WTC11 (cell line): ENCODE measurements around the gene NMBR. TPM values are rescaled to one million over a fixed set of nuclear protein-coding genes. Genes with fewer than 3 reads are reported as not detected.

ENCODE experiments used
- ATAC-seq: fragments of 200-7000 bp; cut with Tn5 transposase; 2 replicates; pipeline ENCODE4 v1.10.0; 2021; ENCODE audit warnings: mild to moderate bottlenecking, moderate library complexity
- CTCF ChIA-PET: fragments of 300-600 bp; sonication (Branson Sonifier 250); formaldehyde crosslinking; loops from one replicate; lab custom pipeline; 2021; ENCODE audit warnings: antibody characterized with exemption; lab: Charles Lee
- POLR2A ChIA-PET: fragments of 350-600 bp; sonication (Branson Sonifier 250); formaldehyde crosslinking; loops from one replicate; lab custom pipeline; 2021; ENCODE audit warnings: antibody characterized with exemption; lab: Charles Lee
- DNase-seq: peaks from one replicate; pipeline ENCODE4 v3.0.0; 2021; ENCODE audit warnings: low spot score
- H3K27ac Mint-ChIP-seq: 2 replicates; pipeline ENCODE4 v1.8.0; 2021; ENCODE audit warnings: mixed read lengths
- H3K27me3 Mint-ChIP-seq: 2 replicates; pipeline ENCODE4 v1.8.0; 2021; ENCODE audit warnings: low read depth, mild to moderate bottlenecking, moderate library complexity, mixed read lengths
- H3K36me3 Mint-ChIP-seq: 2 replicates; pipeline ENCODE4 v1.8.0; 2021; ENCODE audit warnings: mixed read lengths
- H3K4me1 Mint-ChIP-seq: 2 replicates; pipeline ENCODE4 v1.8.0; 2022; ENCODE audit warnings: mixed read lengths
- H3K4me3 Mint-ChIP-seq: 2 replicates; pipeline ENCODE4 v1.8.0; 2021; ENCODE audit warnings: mild to moderate bottlenecking, moderate library complexity, mixed read lengths
- H3K9me3 Mint-ChIP-seq: 2 replicates; pipeline ENCODE4 v1.8.0; 2021; ENCODE audit warnings: mixed read lengths
- ESRRA ChIP-seq: sonication (generic); formaldehyde crosslinking; IDR thresholded peaks from 2 replicates; pipeline ENCODE4 v1.8.1; 2022; ENCODE audit warnings: mild to moderate bottlenecking, missing genetic modification reagents, borderline replicate concordance
- GRHL2 ChIP-seq: fragments of 250-450 bp; sonication (Bioruptor Pico); IDR thresholded peaks from 2 replicates; pipeline ENCODE4 v1.8.0; 2022; ENCODE audit warnings: mild to moderate bottlenecking, moderate library complexity; ENCODE audit not compliant: insufficient replicate concordance, severe bottlenecking
- GTF2I ChIP-seq: fragments of 250-450 bp; sonication (Bioruptor Pico); conservative IDR thresholded peaks from 2 replicates; pipeline ENCODE4 v1.4.0; 2021; ENCODE audit warnings: mild to moderate bottlenecking
- JUN ChIP-seq: sonication (generic); formaldehyde crosslinking; IDR thresholded peaks from 2 replicates; pipeline ENCODE4 v1.8.0; 2023; ENCODE audit warnings: mild to moderate bottlenecking, missing genetic modification reagents
- MYBL2 ChIP-seq: sonication (generic); formaldehyde crosslinking; IDR thresholded peaks from 2 replicates; pipeline ENCODE4 v1.8.1; 2023; ENCODE audit warnings: mild to moderate bottlenecking, moderate library complexity, missing genetic modification reagents
- SMAD3 ChIP-seq: sonication (generic); formaldehyde crosslinking; IDR thresholded peaks from 2 replicates; pipeline ENCODE4 v1.8.0; 2022; ENCODE audit warnings: missing genetic modification reagents, mild to moderate bottlenecking, borderline replicate concordance
- TEAD1 ChIP-seq: sonication (generic); formaldehyde crosslinking; IDR thresholded peaks from 2 replicates; pipeline ENCODE4 v1.8.0; 2022; ENCODE audit warnings: mild to moderate bottlenecking, missing genetic modification reagents
- ZNF121 ChIP-seq: sonication (generic); formaldehyde crosslinking; IDR thresholded peaks from 2 replicates; pipeline ENCODE4 v1.8.0; 2023; ENCODE audit warnings: missing genetic modification reagents
- ZNF263 ChIP-seq: sonication (generic); formaldehyde crosslinking; IDR thresholded peaks from 2 replicates; pipeline ENCODE4 v1.8.1; 2022; ENCODE audit warnings: low read depth, mild to moderate bottlenecking, moderate library complexity, missing genetic modification reagents
- ZNF423 ChIP-seq: fragments of 250-450 bp; sonication (Bioruptor Pico); IDR thresholded peaks from 2 replicates; pipeline ENCODE4 v2.1.2; 2022; ENCODE audit warnings: mild to moderate bottlenecking, moderate library complexity
- total RNA-seq: library from RNA; stranded (reverse); gene quantifications from 3 replicates; pipeline ENCODE4 v1.2.3, GENCODE V29; 2021
- TF ChIP-seq, protein P1 (sequence below): fragments of 250-450 bp; sonication (Bioruptor Pico); IDR thresholded peaks from 2 replicates; pipeline ENCODE4 v1.9.0; 2021; ENCODE audit warnings: moderate library complexity, mild to moderate bottlenecking, inconsistent platforms, borderline replicate concordance
- TF ChIP-seq, protein P2 (sequence below): sonication (generic); formaldehyde crosslinking; IDR thresholded peaks from 2 replicates; pipeline ENCODE4 v1.8.1; 2022; ENCODE audit warnings: missing genetic modification reagents, borderline replicate concordance
- TF ChIP-seq, protein P3 (sequence below): sonication (generic); formaldehyde crosslinking; IDR thresholded peaks from 2 replicates; pipeline ENCODE4 v1.8.0; 2022; ENCODE audit warnings: mild to moderate bottlenecking, missing genetic modification reagents
- TF ChIP-seq, protein P4 (sequence below): fragments of 250-450 bp; sonication (Bioruptor Pico); conservative IDR thresholded peaks from 2 replicates; pipeline ENCODE4 v1.9.0; 2021; ENCODE audit warnings: mild to moderate bottlenecking
- TF ChIP-seq, protein P5 (sequence below): fragments of 250-450 bp; sonication (Bioruptor Pico); IDR thresholded peaks from 2 replicates; pipeline ENCODE4 v1.9.0; 2021; ENCODE audit warnings: mild to moderate bottlenecking, borderline replicate concordance
- TF ChIP-seq, protein P6 (sequence below): sonication (generic); formaldehyde crosslinking; IDR thresholded peaks from 2 replicates; pipeline ENCODE4 v1.8.1; 2022; ENCODE audit warnings: mild to moderate bottlenecking, missing genetic modification reagents, moderate library complexity, borderline replicate concordance

The NMBR gene
- total RNA-seq, 1 experiment from 2014 or later: not detected

DNA sequence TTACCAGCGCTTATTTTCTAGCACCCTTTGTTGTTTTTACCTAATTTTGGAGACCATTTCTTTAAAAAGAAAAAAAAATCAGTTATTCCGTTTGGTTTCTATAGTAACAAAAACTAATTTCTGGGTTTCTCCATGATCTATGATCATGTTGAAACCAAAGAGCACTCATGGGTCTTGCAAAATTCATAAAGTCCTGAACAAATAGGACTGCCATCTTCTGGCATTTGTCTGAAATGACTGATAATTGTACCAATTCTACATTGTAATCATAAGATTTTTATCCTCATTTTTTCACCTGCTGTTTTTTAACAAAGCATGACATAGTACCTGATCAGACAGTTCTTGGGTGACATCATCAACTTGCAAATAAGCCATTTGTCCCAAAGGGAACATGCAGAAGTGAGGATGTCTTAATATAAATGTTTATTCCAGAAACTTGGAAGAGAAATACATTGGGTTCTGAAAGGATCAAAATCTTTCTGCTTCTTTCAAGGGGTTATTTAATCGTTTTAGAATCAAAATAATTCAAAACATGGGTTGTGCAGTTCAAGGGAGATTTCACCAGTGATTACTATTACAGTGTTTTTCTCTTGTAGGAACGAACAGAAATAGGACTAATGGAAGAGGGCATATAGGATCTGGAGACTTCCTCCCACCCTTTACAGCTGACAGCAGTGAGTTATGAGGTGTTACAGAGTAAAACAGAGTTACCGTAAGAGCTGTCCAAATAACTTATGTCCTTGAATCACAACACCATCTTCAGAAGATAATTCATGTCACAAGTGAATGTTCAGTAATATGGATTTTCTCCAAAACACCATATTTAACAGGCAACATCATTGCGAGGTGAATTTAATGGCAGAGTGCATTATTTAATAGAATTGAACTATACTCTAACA, 101.3 kb downstream of the NMBR start:
- ChIA-PET CTCF (no interaction called here), POLR2A (no interaction called here)
- TF ChIP-seq JUN (CRISPR knock-in tag): no peak
- TF ChIP-seq, protein P1, sequence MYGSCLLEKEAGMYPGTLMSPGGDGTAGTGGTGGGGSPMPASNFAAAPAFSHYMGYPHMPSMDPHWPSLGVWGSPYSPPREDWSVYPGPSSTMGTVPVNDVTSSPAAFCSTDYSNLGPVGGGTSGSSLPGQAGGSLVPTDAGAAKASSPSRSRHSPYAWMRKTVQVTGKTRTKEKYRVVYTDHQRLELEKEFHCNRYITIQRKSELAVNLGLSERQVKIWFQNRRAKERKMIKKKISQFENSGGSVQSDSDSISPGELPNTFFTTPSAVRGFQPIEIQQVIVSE (CRISPR knock-in tag): peak; percentile 22; the same call in 1 of the 2 replicates
- H3K9me3 Mint-ChIP-seq: peaks cover 11% of the 10 kb centered on the region
- no peaks in the 10 kb centered on the region for H3K4me1 Mint-ChIP-seq
- H3K4me3 Mint-ChIP-seq: no peak overlapping the region
- DNase-seq (no peak), ATAC-seq (no peak)
- no peak overlapping the region for H3K27ac Mint-ChIP-seq
- H3K36me3 Mint-ChIP-seq: no peaks in the 10 kb centered on the region
- H3K27me3 Mint-ChIP-seq: no peaks in the 10 kb centered on the region

DNA sequence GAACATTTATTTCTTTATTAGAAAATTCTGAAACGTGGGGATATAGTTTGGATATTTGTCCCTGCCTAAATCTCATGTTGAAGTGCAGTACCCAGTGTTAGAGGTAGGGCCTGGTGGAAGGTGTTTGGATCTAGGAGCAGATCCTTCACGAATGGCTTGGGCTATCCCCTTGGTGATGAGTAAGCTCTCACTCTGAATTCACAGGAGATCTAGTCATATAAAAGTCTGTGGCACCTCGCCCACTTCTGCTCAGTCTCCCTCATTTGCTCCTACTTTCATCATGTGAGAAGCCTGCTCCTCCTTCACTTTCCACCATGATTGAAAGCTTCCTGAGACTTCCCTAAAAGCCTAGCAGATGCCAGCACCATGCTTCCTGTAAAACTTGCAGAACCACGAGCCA, 111.0 kb downstream of the NMBR start:
- Mint-ChIP-seq H3K4me3 (no peak overlapping the region), H3K27me3 (no peaks in the 10 kb centered on the region), H3K36me3 (peaks cover 7% of the 10 kb centered on the region; the same call in 1 of the 2 replicates), H3K4me1 (peaks cover 8% of the 10 kb centered on the region), H3K27ac (no peak overlapping the region), H3K9me3 (peaks cover 17% of the 10 kb centered on the region)
- ATAC-seq (no peak), DNase-seq (no peak)
- ChIA-PET POLR2A (no interaction called here), CTCF (no interaction called here)
- TF ChIP-seq ZNF263 (CRISPR knock-in tag): no peak
- TF ChIP-seq, protein P2, sequence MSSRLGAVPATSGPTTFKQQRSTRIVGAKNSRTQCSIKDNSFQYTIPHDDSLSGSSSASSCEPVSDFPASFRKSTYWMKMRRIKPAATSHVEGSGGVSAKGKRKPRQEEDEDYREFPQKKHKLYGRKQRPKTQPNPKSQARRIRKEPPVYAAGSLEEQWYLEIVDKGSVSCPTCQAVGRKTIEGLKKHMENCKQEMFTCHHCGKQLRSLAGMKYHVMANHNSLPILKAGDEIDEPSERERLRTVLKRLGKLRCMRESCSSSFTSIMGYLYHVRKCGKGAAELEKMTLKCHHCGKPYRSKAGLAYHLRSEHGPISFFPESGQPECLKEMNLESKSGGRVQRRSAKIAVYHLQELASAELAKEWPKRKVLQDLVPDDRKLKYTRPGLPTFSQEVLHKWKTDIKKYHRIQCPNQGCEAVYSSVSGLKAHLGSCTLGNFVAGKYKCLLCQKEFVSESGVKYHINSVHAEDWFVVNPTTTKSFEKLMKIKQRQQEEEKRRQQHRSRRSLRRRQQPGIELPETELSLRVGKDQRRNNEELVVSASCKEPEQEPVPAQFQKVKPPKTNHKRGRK (CRISPR knock-in tag): no peak

- DNase-seq (no peak), ATAC-seq (no peak)
- Mint-ChIP-seq H3K27ac (peak overlapping the region; percentile 46; the same call in 1 of the 2 replicates), H3K4me3 (no peak overlapping the region), H3K9me3 (peaks cover 37% of the 10 kb centered on the region), H3K36me3 (peaks cover 29% of the 10 kb centered on the region), H3K4me1 (peaks cover 36% of the 10 kb centered on the region), H3K27me3 (no peaks in the 10 kb centered on the region)
- ChIA-PET CTCF (interaction anchor here (1.9 kb wide), 1 partner anchor 42 kb away, joined by 6 read pairs; no protein-coding TSS in a partner anchor), POLR2A (no interaction called here)
- TF ChIP-seq ZNF121 (CRISPR knock-in tag): no peak
- no peak for TF ChIP-seq ZNF423 (CRISPR knock-in tag)
- TF ChIP-seq SMAD3: no peak
- TF ChIP-seq, protein P3, sequence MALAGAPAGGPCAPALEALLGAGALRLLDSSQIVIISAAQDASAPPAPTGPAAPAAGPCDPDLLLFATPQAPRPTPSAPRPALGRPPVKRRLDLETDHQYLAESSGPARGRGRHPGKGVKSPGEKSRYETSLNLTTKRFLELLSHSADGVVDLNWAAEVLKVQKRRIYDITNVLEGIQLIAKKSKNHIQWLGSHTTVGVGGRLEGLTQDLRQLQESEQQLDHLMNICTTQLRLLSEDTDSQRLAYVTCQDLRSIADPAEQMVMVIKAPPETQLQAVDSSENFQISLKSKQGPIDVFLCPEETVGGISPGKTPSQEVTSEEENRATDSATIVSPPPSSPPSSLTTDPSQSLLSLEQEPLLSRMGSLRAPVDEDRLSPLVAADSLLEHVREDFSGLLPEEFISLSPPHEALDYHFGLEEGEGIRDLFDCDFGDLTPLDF (CRISPR knock-in tag): no peak
- TF ChIP-seq ESRRA (CRISPR knock-in tag): no peak
- no peak for TF ChIP-seq GRHL2
- no peak for TF ChIP-seq TEAD1 (CRISPR knock-in tag)
- TF ChIP-seq, protein P4, sequence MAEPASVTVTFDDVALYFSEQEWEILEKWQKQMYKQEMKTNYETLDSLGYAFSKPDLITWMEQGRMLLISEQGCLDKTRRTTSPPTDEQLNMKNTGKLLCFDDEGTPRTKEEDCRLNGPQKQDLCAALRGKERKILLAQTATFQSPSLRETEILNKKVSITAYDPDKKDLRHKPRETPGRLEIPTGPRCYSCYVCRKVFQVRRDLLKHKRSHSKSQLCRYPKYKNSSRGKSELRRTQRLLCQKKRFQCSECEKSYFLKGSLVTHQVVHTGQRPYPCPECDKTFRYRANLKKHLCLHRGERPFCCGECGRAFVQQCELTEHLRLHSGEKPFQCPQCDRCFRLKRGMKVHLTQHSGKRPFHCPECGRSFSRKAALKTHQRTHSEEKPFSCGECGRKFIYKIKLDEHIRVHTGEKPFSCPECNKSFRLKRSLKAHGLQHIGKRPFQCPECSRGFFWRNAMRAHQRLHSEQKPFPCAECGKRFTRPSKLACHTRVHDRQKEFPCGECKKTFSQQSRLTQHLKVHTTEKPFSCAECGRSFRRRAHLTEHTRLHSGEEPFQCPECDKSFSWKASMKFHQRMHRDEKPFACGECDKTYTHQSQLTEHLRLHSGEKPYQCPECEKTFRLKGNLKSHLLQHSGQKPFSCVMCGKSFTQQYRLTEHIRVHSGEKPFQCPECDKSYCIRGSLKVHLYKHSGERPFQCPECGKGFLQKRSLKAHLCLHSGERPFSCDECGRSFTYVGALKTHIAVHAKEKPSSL (CRISPR knock-in tag): no peak
- no peak for TF ChIP-seq MYBL2 (CRISPR knock-in tag)
- no peak for TF ChIP-seq GTF2I (CRISPR knock-in tag)
- TF ChIP-seq, protein P5, sequence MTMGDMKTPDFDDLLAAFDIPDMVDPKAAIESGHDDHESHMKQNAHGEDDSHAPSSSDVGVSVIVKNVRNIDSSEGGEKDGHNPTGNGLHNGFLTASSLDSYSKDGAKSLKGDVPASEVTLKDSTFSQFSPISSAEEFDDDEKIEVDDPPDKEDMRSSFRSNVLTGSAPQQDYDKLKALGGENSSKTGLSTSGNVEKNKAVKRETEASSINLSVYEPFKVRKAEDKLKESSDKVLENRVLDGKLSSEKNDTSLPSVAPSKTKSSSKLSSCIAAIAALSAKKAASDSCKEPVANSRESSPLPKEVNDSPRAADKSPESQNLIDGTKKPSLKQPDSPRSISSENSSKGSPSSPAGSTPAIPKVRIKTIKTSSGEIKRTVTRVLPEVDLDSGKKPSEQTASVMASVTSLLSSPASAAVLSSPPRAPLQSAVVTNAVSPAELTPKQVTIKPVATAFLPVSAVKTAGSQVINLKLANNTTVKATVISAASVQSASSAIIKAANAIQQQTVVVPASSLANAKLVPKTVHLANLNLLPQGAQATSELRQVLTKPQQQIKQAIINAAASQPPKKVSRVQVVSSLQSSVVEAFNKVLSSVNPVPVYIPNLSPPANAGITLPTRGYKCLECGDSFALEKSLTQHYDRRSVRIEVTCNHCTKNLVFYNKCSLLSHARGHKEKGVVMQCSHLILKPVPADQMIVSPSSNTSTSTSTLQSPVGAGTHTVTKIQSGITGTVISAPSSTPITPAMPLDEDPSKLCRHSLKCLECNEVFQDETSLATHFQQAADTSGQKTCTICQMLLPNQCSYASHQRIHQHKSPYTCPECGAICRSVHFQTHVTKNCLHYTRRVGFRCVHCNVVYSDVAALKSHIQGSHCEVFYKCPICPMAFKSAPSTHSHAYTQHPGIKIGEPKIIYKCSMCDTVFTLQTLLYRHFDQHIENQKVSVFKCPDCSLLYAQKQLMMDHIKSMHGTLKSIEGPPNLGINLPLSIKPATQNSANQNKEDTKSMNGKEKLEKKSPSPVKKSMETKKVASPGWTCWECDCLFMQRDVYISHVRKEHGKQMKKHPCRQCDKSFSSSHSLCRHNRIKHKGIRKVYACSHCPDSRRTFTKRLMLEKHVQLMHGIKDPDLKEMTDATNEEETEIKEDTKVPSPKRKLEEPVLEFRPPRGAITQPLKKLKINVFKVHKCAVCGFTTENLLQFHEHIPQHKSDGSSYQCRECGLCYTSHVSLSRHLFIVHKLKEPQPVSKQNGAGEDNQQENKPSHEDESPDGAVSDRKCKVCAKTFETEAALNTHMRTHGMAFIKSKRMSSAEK (CRISPR knock-in tag): no peak
- TF ChIP-seq, protein P6, sequence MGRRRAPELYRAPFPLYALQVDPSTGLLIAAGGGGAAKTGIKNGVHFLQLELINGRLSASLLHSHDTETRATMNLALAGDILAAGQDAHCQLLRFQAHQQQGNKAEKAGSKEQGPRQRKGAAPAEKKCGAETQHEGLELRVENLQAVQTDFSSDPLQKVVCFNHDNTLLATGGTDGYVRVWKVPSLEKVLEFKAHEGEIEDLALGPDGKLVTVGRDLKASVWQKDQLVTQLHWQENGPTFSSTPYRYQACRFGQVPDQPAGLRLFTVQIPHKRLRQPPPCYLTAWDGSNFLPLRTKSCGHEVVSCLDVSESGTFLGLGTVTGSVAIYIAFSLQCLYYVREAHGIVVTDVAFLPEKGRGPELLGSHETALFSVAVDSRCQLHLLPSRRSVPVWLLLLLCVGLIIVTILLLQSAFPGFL (CRISPR knock-in tag): no peak
These were observed 115.9 kb downstream of the NMBR start for GRCh38 chr6:142031035-142031434.
